Karpas-422 (cell line): ENCODE measurements around the gene ABR. TPM values are rescaled to one million over a fixed set of nuclear protein-coding genes. Genes with fewer than 3 reads are reported as not detected.
"Not testable (repeated sequence)": the region's sequence is repeated elsewhere in the genome, so short reads cannot be mapped to it uniquely, and the experiment has no call there.

ENCODE experiments used
- DNase-seq: peaks from one replicate; pipeline ENCODE4 v3.0.0-alpha.2; 2015
- H2AFZ ChIP-seq: fragments of 200-600 bp; sonication (generic); 2 replicates; pipeline ENCODE4 v1.6.1; 2014; ENCODE audit warnings: antibody characterized with exemption, low read length, mixed read lengths
- H3K27ac ChIP-seq: fragments of 200-600 bp; sonication (generic); 2 replicates; pipeline ENCODE4 v1.5.1; 2014; ENCODE audit warnings: mild to moderate bottlenecking, low read length, moderate library complexity
- H3K27me3 ChIP-seq: fragments of 200-600 bp; sonication (generic); 2 replicates; pipeline ENCODE4 v1.6.1; 2014; ENCODE audit warnings: low read length, mixed read lengths
- H3K36me3 ChIP-seq: fragments of 200-600 bp; sonication (generic); 2 replicates; pipeline ENCODE4 v1.6.1; 2014; ENCODE audit warnings: low read length, mixed read lengths; ENCODE audit not compliant: insufficient read depth
- H3K4me1 ChIP-seq: fragments of 200-600 bp; sonication (generic); 2 replicates; pipeline ENCODE4 v1.6.1; 2014; ENCODE audit warnings: mild to moderate bottlenecking, low read length, mixed read lengths
- H3K4me2 ChIP-seq: fragments of 200-600 bp; sonication (generic); 2 replicates; pipeline ENCODE4 v1.6.1; 2014; ENCODE audit warnings: low read length, low read depth, mild to moderate bottlenecking; ENCODE audit not compliant: poor library complexity, severe bottlenecking
- H3K4me3 ChIP-seq: fragments of 200-600 bp; sonication (generic); 2 replicates; pipeline ENCODE4 v1.5.1; 2014; ENCODE audit warnings: mild to moderate bottlenecking, antibody characterized with exemption, low read length, mixed read lengths
- H3K79me2 ChIP-seq: fragments of 200-600 bp; sonication (generic); 2 replicates; pipeline ENCODE4 v1.6.1; 2014; ENCODE audit warnings: mild to moderate bottlenecking, low read length, mixed read lengths
- H3K9ac ChIP-seq: fragments of 200-600 bp; sonication (generic); 2 replicates; pipeline ENCODE4 v1.6.0; 2014; ENCODE audit warnings: low read length
- H3K9me2 ChIP-seq: fragments of 200-600 bp; sonication (generic), shearing (Covaris generic); replicated peaks from 2 replicates; pipeline ENCODE4 v1.6.0; 2014; ENCODE audit warnings: mild to moderate bottlenecking, low read length, moderate library complexity; ENCODE audit not compliant: insufficient read depth
- H3K9me3 ChIP-seq: fragments of 300-700, 200-600 bp; sonication (generic); 2 replicates; pipeline ENCODE4 v1.6.1; 2014; ENCODE audit warnings: low read length, mixed read lengths
- H4K20me1 ChIP-seq: fragments of 200-600 bp; sonication (generic); 2 replicates; pipeline ENCODE4 v1.6.1; 2014; ENCODE audit warnings: mild to moderate bottlenecking, antibody characterized with exemption, low read length, low read depth; ENCODE audit not compliant: insufficient read depth
- total RNA-seq: library from RNA; depleted of rRNA; stranded (reverse); fragments of >200 nt; shearing (Covaris generic); gene quantifications from 2 replicates; pipeline ENCODE4 v1.2.3, GENCODE V29; 2014; ENCODE audit warnings: low replicate concordance

Gene ABR
- total RNA-seq, 1 experiment from 2014 or later, result 113 TPM

DNA sequence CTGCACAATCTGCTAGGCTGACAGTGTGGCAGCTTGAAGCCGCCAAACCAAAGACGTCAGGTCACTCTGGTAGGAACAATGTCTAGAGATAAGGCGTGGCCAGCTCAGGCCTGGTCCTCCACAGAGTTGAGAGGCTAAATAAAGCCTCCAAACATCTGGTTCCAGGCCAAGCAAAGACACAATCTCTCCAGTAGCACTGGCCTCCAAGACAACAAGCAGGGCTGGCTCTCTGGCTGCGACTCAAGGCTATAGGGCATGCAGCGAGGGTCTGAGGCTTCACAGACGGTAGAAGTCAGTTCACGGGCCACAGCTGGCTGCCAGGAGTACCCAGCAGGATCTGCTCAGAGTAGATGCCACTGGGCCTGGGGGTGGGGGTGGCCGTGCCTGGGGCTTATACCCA lies 75.6 kb downstream of the ABR start:
- H3K4me2 ChIP-seq, result no peak overlapping the region
- no peak for DNase-seq
- no peaks in the 10 kb centered on the region for H3K9me2 ChIP-seq
- H4K20me1 ChIP-seq, result peaks cover 29% of the 10 kb centered on the region; the same call in 1 of the 2 replicates
- peaks cover 11% of the 10 kb centered on the region; the same call in 1 of the 2 replicates for H3K36me3 ChIP-seq
- H3K79me2 ChIP-seq, result peaks cover 63% of the 10 kb centered on the region
- H3K27me3 ChIP-seq, result no peaks in the 10 kb centered on the region
- no peak overlapping the region for H2AFZ ChIP-seq
- H3K4me1 ChIP-seq, result peaks cover 18% of the 10 kb centered on the region
- no peak overlapping the region for H3K4me3 ChIP-seq
- no peak overlapping the region for H3K27ac ChIP-seq
- H3K9me3 ChIP-seq, result no peaks in the 10 kb centered on the region
- H3K9ac ChIP-seq, result no peak overlapping the region

DNA sequence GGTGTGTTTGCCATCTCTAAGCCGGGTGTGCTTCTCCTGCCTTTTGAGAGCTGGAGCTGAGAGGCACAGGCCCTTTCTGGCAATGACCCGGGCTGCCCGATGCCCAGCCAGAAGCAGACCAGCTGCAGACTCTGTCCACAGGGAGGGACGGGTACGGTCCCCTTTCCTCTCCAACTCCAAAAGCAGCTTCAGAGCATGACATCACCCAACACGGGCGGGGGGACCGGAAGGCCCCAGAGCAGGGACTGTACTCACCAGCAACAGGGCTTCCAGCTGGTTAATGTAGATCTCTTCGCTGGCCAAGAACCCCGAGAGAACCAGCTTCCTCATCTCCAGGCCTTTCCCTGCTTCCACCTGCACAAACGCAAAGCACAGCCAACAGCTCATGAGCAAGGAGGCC lies 79.4 kb downstream of the ABR start:
- Histone ChIP-seq H3K9ac (no peak overlapping the region), H4K20me1 (peaks cover 25% of the 10 kb centered on the region), H3K4me1 (no peaks in the 10 kb centered on the region), H3K27ac (no peak overlapping the region), H3K79me2 (peaks cover 37% of the 10 kb centered on the region), H3K9me2 (no peaks in the 10 kb centered on the region), H3K36me3 (peaks cover 10% of the 10 kb centered on the region; the same call in 1 of the 2 replicates), H3K9me3 (no peaks in the 10 kb centered on the region), H3K27me3 (no peaks in the 10 kb centered on the region), H2AFZ (no peak overlapping the region), H3K4me3 (no peak overlapping the region), H3K4me2 (no peak overlapping the region)
- DNase-seq, result no peak

DNA sequence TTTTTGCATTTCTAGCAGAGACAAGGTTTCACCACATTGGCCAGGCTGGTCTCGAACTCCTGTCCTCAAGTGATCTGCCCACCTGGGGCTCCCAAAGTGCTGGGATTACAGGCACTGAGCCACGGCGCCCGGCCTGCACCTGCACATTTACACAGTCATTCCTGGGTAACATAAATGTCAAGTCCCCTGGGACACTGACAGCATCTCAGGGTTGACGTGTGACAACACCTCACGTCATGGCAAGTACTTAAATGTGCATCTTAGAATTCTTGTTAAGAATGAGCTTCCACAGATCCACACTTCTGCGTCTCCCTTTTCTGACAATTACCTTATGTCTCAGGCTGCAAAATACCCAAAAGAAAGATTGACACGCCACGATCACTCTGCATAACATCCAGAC lies 80.5 kb downstream of the ABR start:
- peaks cover 31% of the 10 kb centered on the region for H3K79me2 ChIP-seq
- H3K27me3 ChIP-seq, result no peaks in the 10 kb centered on the region
- peaks cover 19% of the 10 kb centered on the region for H4K20me1 ChIP-seq
- H3K36me3 ChIP-seq, result peaks cover 13% of the 10 kb centered on the region; the same call in 1 of the 2 replicates
- no peak overlapping the region for H2AFZ ChIP-seq
- no peaks in the 10 kb centered on the region for H3K9me3 ChIP-seq
- H3K4me1 ChIP-seq, result no peaks in the 10 kb centered on the region
- H3K9ac ChIP-seq, result no peak overlapping the region
- no peak overlapping the region for H3K27ac ChIP-seq
- H3K9me2 ChIP-seq, result no peaks in the 10 kb centered on the region
- DNase-seq, result no peak
- no peak overlapping the region for H3K4me2 ChIP-seq
- H3K4me3 ChIP-seq, result no peak overlapping the region

- not testable (repeated sequence) for H3K27ac ChIP-seq, H3K9me2 ChIP-seq, H3K4me3 ChIP-seq, H3K4me1 ChIP-seq, H3K4me2 ChIP-seq, H2AFZ ChIP-seq, DNase-seq, H3K9ac ChIP-seq, H3K27me3 ChIP-seq, H3K9me3 ChIP-seq
- Histone ChIP-seq H4K20me1 (peaks cover 13% of the 10 kb centered on the region), H3K36me3 (peaks cover 14% of the 10 kb centered on the region; the same call in 1 of the 2 replicates), H3K79me2 (peaks cover 20% of the 10 kb centered on the region)
These were observed 81.6 kb downstream of the ABR start for GRCh38 chr17:1097972-1098744.

DNA sequence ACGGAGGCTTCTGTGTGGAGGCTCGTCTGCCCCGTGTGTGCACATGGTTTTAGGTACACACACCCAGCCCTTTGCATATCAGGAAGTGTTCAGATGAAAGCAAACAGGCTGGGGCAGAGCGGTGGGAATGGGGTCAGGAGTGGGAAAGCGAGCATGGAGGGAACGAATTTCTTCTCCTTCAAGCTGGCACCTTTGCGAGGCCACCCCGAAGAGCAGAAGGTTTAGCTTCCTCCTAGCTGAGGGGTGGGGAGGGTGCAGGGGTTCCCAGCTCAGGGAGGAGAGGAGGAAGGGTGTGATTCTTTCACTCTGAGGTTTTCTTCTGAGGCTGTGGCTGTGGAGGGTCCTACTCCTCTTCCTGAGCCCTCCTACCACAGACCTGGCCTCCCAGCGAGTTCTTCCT lies 83.6 kb downstream of the ABR start:
- Histone ChIP-seq H3K9me2 (no peaks in the 10 kb centered on the region), H4K20me1 (peaks cover 8% of the 10 kb centered on the region; the same call in 1 of the 2 replicates), H3K9ac (no peak overlapping the region), H3K4me3 (no peak overlapping the region), H3K4me2 (no peak overlapping the region), H3K27ac (no peak overlapping the region), H3K36me3 (peaks cover 13% of the 10 kb centered on the region; the same call in 1 of the 2 replicates), H3K79me2 (peaks cover 10% of the 10 kb centered on the region; the same call in 1 of the 2 replicates), H2AFZ (no peak overlapping the region), H3K9me3 (no peaks in the 10 kb centered on the region), H3K4me1 (no peaks in the 10 kb centered on the region), H3K27me3 (no peaks in the 10 kb centered on the region)
- no peak for DNase-seq

DNA sequence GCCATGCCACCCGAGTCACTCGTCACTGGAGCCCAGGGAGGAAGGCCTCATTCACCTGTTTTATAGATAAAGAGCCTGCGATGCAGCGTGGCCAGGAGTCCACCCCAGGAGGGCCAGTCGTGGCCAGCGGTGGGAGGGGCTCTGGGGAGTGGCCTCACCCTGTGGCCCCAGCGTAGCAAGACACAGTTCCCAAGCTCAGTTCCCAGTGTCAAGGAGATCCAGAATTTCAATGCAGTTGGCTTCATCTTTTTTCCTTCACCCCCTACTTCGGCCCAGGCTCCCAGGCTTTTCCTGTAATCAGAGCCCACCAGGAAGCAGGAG lies 84.0 kb downstream of the ABR start:
- no peaks in the 10 kb centered on the region for H3K9me2 ChIP-seq
- peaks cover 10% of the 10 kb centered on the region; the same call in 1 of the 2 replicates for H3K79me2 ChIP-seq
- no peak overlapping the region for H3K9ac ChIP-seq
- H2AFZ ChIP-seq, result no peak overlapping the region
- peaks cover 17% of the 10 kb centered on the region for H3K36me3 ChIP-seq
- no peak for DNase-seq
- no peak overlapping the region for H3K27ac ChIP-seq
- peaks cover 8% of the 10 kb centered on the region; the same call in 1 of the 2 replicates for H4K20me1 ChIP-seq
- H3K4me2 ChIP-seq, result no peak overlapping the region
- no peak overlapping the region for H3K4me3 ChIP-seq
- no peaks in the 10 kb centered on the region for H3K4me1 ChIP-seq
- no peaks in the 10 kb centered on the region for H3K9me3 ChIP-seq
- H3K27me3 ChIP-seq, result no peaks in the 10 kb centered on the region

DNA sequence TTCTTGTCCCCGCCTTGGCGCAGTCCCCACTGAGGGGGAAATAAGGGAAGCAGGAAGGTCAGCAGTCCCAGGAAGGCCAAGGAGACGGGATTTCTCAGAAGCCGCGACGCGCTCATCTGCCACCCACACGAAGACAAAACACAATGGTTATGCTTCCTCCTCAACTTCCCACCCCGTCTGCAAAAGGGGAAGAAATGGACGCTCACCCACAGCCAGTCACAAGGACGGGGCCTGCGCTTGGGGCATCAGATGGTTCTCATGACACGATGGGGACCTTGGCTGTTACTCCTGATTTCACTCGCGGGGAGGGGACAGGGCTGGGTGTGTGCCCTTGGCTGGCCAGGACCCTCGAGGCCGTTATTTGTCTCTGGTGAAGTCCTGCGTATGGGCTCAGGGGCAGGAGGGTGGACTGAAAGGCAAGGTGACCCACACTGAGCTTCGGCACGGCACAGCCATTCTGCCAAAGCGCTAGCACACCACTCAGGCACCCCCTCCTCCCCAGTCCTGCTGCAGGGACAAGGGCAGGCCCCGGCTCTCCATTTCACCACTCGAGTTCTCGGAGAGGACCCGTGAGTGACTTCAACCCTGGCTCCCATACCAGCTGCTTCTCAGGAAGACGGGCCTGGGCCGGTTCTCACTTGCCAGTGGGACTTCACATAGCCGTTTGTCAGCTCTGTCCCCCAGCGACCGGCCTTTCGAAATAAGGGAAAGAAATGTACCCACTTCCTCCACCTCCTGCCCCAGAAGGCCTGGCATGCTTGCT lies 84.5 kb downstream of the ABR start:
- H3K9me3 ChIP-seq, result no peaks in the 10 kb centered on the region
- peaks cover 18% of the 10 kb centered on the region for H3K36me3 ChIP-seq
- peaks cover 10% of the 10 kb centered on the region; the same call in 1 of the 2 replicates for H3K79me2 ChIP-seq
- no peak overlapping the region for H3K27ac ChIP-seq
- H3K9me2 ChIP-seq, result no peaks in the 10 kb centered on the region
- no peak overlapping the region for H2AFZ ChIP-seq
- H3K27me3 ChIP-seq, result no peaks in the 10 kb centered on the region
- no peaks in the 10 kb centered on the region for H3K4me1 ChIP-seq
- H3K9ac ChIP-seq, result no peak overlapping the region
- no peak overlapping the region for H3K4me2 ChIP-seq
- no peak for DNase-seq
- no peak overlapping the region for H3K4me3 ChIP-seq
- peaks cover 8% of the 10 kb centered on the region; the same call in 1 of the 2 replicates for H4K20me1 ChIP-seq

DNA sequence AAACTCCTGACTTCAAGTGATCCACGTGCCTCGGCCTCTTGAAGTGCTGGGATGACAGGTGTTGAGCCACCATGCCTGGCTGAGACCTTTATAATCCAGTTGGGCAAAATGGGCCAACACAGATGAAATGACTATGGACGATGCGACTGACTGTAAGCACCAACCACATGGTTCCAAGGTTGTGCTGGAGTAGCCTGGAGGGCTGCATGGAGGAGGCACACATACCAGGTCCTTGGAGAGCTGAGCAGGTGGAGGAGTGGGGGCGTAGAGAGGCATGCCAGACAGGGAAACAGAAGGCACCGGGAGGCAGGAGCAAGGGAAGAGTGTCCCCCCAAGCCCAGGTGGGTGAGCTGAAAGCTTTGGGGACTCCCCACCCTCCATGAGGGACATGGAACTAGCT lies 85.2 kb downstream of the ABR start:
- Histone ChIP-seq H2AFZ (no peak overlapping the region), H3K27ac (no peak overlapping the region), H3K4me2 (no peak overlapping the region), H3K79me2 (peaks cover 9% of the 10 kb centered on the region; the same call in 1 of the 2 replicates), H4K20me1 (peaks cover 8% of the 10 kb centered on the region; the same call in 1 of the 2 replicates), H3K4me3 (no peak overlapping the region), H3K4me1 (no peaks in the 10 kb centered on the region), H3K9ac (no peak overlapping the region), H3K9me3 (no peaks in the 10 kb centered on the region), H3K27me3 (no peaks in the 10 kb centered on the region), H3K9me2 (no peaks in the 10 kb centered on the region), H3K36me3 (peaks cover 18% of the 10 kb centered on the region)
- no peak for DNase-seq
